Measurements from ENCODE around the gene NQO2.
"Not testable (repeated sequence)": the region's sequence is repeated elsewhere in the genome, so short reads cannot be mapped to it uniquely, and the experiment has no call there.

The NQO2 gene

DNA sequence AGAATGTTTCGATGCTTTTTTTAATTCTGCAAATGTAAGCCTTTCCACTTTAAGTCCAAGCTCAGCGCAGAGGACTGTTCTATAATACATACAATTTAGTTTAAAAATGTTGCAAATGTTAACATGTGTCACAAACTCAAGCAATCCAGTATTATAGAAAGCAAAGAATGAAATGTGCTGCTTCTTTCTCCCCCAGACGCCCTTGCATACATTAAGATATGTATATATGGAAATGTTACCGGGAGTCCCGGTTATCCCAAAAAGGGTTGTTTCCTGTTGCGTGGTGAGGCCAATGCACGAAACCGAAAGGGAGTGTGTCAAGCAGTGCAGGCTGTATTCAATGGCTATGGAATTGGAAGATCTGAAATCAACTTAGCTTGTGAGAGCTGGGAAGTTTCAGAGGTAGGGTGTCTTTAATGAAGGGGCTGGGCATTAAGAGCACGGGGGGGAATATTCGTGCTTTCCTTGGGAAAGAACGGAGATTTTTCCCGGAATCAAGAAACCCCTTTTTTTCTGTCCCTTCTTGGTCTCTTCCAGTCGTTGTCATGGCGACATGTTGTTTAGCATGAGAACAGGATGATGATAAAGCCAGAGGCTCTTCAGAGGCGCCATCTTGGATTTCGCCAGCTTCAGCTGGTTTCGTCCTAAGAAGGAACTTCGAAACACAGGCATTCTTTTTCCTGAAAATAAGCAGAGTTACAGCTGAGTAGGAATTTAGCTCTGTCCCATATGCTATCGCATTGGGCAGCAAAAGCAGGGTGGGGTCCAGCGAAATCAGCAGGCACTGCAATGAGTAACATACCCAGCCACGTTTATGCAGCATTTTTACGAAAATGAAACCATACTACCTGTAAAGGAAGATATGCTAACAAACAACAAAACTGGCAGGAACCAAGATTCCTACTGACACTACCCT is 10.1 kb upstream of the NQO2 start:
- peak; percentile 98 for DNase-seq (ENCODE audit: low read depth)

DNA sequence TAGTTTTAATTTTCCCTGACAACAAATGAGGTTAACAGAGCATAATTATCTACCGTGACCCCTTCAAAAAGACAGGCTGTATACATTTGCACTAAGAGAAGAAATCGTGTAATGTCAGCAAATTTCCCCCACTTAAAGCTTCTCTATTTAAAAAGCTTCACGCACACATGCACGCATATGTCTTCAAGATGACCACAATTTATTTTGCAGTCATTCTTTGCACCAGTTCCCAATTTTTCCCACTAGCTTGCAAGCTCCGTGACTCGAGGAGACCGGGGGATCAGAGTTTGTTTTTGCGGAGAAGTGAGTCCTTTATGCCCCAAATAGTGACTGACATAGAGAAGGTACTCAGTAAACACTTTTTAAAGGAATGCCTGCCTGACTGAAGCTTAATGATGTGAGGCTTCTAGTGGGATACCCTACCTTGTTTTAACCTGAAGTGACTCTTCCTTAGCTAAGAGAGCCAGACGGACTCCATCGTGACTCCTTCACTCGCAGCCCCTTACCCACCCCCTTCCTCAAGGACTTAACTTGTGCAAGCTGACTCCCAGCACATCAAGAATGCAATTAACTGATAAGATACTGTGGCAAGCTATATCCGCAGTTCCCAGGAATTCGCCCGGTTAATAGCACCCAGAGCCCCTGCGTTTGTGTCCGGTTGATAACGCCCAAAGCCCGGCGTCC is 9.3 kb upstream of the NQO2 start:
- DNase-seq (ENCODE audit: low read depth), result peak; percentile 10

DNA sequence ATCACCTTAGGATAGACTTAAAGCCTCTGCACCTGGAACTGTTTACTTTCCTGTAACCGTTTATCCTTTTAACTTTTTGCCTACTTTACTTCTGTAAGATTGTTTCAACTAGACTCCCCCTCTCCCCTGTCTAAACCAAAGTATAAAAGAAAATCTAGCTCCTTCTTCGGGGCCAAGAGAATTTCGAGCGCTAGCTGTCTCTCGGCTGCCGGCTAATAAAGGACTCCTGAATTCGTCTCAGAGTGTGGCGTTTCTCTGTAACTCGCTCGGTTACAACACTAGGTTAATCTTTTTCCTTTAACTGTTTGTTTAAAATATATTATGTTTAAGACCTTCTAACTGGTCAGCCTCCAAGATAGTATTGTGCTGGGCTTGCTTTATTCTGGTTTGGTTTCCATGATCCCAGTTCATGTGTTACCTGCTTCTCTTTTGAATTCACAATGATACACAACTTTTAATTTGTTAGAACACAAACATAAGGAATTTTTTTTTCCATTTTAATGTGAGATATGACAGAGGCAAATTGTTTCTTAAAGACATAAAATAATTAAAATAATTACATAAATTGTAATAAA is 8.7 kb upstream of the NQO2 start:
- DNase-seq (ENCODE audit: low read depth), result no peak

DNA sequence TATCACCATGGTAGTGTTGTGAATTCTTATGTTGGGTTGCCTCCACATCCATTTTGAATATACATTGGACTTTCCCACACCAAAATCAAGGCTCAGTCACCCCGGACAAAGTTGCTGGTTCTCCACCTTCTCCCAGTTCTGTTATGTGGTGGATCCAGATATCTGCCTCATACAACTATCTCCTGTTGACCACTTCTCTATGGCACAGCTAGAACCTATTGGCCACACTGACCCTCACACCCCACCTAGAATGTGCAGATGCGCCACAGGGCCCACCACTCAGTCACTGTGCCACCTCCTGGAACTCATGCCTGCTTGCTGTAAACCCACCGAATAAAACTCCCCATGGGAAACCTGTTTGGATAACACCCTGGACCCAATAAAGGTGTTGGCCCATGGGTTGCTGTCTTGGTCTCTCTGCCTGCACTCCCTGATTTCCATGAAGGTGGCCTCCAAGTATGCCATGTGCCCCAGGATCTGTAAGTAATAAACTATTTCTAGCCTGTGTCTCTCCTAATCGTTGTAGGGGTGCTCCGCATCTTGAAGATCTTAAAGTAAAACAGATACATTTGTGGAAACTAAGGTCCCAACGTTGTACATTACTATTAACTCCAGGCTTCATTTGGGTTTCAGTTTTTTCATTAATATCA is 7.2 kb upstream of the NQO2 start:
- DNase-seq (ENCODE audit: low read depth), result no peak

DNA sequence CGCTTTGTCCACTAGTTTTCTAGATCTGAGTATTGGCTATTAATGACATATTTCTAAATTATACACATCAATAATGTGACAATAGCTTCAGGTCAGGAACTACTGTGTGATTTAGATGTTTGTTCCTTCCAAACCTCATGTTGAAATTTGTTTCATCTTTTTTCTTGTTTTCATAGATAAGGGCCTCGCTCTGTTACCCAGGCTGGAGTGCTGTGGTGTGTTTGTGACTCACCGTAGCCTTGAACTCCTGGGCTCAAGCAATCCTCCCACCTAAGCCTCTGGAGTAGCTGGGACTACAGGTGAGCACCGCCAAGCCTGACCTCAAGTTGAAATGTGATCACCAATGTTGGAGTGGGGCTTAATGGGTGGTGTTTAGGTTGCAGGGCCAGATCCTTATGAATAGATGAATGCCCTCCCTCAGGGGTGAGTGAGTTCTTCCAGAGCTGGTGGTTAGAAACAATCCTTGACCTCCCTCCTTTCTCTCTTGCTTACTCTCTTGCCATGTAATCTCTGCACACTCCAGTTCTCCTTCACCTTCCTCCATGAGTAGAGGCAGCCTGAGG is 5.9 kb upstream of the NQO2 start:
- DNase-seq (ENCODE audit: low read depth), result no peak

DNA sequence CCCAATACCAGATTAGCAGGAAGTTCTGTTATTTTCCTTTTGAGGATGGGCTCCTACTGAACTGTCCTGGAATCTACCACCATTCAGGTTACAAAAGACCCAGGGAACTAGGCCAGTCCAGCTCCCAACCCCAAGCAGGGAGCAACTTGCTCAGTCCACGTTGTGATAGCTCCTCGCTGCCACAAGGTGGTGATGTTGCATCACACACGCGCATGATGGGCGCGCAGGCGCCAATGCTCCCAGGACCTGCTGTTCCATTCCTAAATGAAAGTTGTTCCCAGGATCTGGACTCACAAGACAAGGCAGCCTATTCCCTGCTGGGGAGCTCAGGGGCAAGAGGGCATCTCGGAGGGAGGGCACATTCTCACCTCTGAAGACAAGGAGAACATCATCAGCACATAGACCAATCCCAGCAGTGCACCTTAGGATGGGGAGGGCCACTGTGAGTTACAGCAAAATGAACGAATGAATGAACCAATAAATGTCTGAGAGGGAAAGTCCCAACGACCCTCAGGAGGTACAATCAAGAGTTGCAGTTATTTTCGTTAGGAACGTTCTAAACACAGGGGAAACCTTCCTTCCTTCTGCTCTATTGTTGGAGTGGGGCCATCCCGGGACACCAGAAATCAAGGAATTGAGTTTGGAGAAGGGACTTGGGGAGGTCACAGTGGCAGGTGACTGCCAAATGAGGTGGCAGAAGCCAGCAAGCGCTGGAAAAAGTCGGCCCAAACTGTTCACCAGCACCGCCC is 1.3 kb upstream of the NQO2 start:
- not testable (repeated sequence) for DNase-seq (ENCODE audit: low read depth)

DNA sequence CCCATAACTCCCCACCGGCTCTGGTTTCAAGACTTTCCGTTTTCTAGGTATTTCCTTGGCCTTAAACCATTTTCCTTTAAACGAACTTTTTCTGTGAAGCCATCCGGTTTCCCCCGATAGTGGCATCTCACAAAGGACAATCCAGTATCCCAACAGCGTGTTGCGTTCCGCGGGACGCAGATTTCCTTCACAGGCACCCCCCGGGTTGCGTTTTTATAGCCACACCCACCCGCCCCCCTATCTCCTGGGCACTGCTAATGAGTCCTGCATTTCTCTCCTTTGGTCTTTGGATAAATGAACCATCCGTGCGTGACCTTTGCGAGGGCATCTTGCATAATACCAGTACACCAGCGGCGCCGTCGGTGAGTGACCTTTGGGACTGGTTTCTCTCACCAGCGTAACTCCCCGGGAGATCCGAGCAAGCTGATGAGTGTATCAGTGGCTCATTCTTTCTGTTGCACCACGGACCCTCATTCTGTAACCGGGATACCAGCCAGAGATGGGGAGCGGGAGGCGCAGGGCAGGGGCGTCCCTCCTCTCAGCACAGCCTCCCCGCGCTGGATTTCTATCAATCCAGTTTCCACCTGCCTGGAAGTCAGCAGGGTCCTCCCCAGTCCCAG is 586 bp upstream of the NQO2 start:
- DNase-seq (ENCODE audit: low read depth), result peak; percentile 94

DNA sequence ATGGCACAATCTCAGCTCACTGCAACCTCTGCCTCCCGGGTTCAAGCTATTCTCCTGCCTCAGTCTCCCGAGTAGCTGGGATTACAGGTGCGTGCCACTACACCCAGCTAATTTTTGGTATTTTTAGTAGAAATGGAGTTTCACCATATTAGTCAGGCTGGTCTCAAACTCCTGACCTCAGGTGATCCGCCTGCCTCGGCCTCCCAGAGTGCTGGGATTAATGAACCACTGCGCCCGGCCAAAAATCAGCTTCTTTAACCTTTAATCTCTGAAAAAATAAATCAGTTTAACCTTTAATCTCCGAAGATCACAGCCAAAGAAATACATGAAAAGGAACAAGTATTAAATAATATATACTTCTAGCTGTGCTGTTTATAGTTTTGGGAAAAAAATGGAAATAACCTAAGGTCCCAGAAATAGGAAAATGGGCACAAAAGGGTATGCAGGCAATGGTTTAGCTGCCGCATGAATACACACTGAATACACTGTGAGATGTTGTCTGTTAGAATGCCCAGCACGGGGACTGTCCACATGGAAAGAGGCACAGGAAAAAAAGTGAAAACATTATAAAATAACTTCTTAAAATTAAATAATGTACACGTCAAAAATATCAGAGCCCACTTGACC is 1.6 kb downstream of the NQO2 start:
- no peak for DNase-seq (ENCODE audit: low read depth)

DNA sequence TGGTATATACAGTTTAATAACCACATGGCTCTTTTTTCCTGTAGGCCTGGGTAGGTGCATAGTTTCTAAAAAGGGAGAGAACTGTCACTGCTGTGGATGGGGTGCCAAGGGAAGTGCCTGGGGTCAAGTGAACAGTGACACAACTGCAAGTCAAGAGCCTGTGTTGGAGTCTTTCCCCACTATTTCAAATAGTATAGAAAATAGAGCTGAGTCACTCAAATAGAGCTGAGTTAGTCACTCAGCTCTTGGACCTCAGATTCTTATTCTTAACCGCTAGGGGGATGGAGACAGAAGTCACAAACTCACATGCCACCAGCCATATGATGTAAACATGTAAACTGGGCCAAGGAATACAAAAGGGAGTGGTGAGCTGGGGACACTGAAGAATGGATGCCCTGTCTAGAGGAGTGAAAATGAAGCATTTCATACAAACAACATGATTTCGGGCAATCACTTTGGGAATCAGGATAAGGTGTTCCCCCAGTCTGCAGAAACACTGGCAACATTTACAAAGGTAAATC is 2.1 kb downstream of the NQO2 start:
- peak; percentile 86 for DNase-seq (ENCODE audit: low read depth)

DNA sequence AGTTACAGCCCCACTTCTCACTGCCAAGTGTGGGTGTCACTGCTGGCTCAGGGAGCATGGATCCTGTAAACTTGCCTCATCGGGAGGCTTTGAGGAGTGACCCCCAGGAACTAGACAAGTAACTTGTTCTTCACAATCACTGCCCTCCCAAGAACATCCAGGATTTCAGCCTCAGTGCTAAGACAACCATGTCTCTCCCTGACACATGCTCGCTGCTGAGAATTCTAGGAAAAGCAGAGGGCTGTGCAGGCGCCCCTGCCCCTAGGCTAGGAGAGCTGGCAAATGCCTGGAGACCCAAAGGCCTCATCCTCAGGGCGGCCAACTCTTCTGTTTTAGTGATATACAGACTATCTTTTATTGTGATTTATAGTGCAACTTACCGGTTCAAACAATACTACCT is 3.5 kb downstream of the NQO2 start:
- not testable (repeated sequence) for DNase-seq (ENCODE audit: low read depth)

DNA sequence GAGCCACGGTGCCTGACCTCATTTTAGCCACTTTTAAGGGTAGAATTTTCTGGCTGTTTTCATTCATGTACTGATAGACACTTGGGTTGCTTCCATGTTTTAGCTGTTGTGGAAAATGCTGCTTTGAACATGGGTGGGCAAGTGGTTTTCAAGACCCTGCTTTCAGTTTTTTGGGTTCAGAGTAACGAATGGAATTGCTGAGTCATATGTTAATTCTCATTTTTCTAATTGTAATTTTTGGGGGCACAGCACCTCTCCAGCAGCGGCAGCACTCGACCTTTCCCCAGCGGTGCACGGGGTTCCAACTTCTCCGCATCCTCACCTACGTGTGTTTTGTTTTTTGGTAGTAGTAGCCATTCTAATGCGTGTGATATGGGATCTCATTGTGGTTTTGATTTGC is 5.4 kb downstream of the NQO2 start:
- no peak for DNase-seq (ENCODE audit: low read depth)

DNA sequence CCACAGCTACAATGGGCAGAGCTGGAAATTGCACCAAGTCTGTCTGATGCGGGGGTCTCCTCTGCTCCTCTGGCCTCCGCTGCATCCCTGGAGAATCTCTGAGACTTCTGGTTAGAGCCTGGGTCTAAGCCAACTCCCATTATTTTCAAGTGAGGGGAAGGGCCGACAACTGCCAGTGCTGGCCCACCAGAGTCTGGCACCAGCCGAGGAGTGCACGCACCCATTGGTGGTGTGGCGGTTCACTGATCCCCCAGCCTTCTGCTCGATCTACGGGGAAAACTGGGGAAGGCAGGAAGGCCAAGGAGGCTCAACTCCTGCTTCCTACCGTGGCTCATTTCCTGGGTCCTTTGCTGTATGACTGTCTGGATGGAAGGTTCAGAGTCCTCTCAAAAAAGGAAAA is 6.2 kb downstream of the NQO2 start:
- DNase-seq (ENCODE audit: low read depth), result no peak

DNA sequence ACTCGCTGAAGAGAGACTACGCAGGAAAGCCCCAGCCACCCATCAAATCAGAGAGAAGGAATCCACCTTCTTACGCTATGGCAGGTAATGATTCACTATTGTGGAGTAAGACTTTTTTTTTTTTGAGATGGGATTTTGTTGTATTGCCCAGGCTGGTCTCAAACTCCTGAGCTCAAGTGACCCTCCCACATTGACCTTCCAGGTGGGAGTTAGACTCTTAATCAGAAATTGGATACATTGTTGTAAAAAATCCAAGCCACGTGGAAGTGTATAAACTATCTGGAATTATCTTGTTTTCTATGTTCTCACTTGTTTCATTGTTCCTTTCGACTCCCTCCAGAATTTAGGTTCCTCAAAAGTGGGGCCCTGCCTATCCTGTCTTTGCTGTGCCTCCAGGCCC is 6.8 kb downstream of the NQO2 start:
- no peak for DNase-seq (ENCODE audit: low read depth)

DNA sequence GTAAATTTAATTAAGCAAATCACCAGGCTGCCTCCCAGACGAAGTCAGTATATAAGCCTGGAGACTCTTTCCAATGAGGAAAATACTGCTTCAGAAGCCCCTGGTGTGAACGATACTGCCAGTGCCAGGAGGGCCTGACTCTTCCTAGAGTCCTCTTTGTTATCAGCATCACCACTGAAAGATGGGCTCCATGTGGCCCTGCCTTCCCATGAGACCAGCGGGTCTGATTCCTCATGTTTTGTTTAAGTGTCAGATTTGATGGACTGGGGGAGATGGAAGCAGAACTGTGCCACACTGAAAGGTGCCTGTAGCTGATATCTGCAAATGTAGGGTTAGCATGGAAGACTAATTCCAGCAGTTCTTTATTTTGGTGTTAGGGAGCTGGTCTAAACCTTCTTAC is 7.9 kb downstream of the NQO2 start:
- DNase-seq (ENCODE audit: low read depth), result no peak

DNA sequence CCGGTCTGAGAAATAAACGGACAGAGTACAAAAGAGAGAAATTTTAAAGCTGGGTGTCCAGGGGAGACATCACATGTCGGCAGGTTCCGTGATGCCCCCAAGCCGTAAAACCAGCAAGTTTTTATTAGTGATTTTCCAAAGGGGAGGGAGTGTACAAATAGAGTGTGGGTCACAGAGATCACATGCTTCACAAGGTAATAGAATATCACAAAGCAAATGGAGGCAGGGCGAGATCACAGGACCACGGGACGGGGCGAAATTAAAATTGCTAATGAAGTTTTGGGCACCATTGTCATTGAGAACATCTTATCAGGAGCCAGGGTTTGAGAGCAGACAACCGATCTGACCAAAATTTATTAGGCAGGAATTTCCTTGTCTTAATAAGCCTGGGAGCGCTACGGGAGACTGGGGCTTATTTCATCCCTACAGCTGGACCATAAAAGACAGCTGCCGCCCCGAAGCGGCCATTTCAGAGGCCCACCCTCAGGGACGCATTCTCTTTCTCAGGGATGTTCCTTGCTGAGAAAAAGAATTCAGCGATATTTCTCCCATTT is 9.1 kb downstream of the NQO2 start:
- DNase-seq (ENCODE audit: low read depth), result not testable (repeated sequence)

DNA sequence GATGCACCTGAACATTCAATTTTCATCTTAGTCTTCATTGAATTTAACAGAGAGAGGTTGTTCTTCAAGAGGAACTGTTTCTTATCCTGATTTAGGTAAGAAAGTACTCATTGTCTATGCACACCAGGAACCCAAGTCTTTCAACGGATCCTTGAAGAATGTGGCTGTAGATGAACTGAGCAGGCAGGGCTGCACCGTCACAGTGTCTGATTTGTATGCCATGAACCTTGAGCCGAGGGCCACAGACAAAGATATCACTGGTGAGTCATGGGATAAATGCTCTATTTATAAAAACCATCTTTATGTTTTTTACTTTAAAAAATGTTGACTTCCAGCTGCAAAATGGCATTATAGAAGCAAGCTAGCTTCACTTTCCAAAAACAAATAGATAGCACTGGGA is 10.2 kb downstream of the NQO2 start:
- no peak for DNase-seq (ENCODE audit: low read depth)

DNA sequence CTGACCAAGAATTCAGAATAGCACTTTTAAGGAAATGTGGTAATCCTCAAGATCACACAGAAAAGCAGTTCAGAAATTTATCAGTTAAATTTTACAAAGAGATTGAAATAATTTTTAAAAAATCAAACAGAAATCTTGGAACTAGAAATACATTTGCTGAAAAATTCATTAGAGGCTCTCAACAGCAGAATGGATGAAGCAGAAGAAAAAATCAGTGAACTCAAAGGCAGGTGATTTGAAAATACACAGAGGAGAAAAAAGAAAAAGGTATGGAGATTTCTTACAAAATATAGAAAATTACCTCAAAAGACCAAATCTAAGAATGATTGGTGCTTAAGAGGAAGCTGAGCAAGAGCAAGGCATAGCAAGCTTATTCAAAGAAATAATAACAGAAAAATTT is 11.5 kb downstream of the NQO2 start:
- DNase-seq (ENCODE audit: low read depth), result no peak

DNA sequence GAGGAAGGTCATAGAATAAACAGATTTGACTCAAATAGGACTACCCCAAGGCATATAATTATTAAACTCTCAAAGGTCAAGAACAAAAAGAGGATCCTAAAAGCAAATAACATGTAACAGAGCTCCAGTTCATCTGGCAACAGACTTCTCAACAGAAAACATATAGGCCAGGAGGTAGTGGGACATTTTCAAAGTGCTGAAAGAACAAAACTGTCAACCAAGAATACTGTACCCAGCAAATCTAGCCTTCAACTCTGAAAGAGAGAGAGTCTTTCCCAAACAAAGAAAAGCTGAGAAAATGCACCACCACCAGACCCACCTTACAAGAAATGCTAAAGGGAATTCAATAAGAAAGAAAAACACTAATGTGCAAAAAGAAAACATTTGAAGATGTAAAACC is 11.9 kb downstream of the NQO2 start:
- DNase-seq (ENCODE audit: low read depth), result no peak

DNA sequence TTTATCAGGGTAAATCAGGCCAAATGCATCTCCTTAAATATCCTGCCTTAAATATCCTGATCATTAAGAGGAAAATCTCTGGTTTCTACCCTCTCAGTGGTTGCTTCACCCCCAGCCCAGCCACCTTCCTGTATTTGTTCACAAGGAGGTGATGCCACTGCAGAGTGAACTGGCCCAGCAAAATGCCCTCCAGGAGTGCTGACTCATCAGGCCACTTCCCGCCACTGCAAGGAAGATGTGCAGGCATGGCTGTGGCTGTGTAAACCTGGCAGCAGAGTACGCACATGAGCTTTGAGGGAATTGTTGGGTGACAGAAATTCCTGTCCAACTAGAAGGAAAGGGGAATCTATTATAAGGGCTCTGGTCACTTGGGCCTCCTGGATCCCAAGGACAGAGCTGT is 13.8 kb downstream of the NQO2 start:
- peak; percentile 70 for DNase-seq (ENCODE audit: low read depth)
